Liver (tissue), 3 donors: ENCODE data around the gene ENTR1.
"Not testable (repeated sequence)": the region's sequence is repeated elsewhere in the genome, so short reads cannot be mapped to it uniquely, and the experiment has no call there.

Source experiments
- EGR1 ChIP-seq, 2 donors: IDR thresholded peaks; 2 replicates each; pipeline ENCODE4 v1.6.1; 2016 to 2018; ENCODE audit warnings: antibody characterized with exemption in 2 of 2, low read depth in 2 of 2
- FOXA2 ChIP-seq: IDR thresholded peaks from 2 replicates; pipeline ENCODE4 v1.6.1; 2016; ENCODE audit warnings: antibody characterized with exemption
- GABPA ChIP-seq, 2 donors: IDR thresholded peaks in 1 of 2; conservative IDR thresholded peaks in 1 of 2; 2 replicates each; pipeline ENCODE4 v1.6.1; 2016; ENCODE audit warnings: antibody characterized with exemption in 2 of 2, mild to moderate bottlenecking in 1 of 2, moderate library complexity in 1 of 2
- HNF4G ChIP-seq: IDR thresholded peaks from 2 replicates; pipeline ENCODE4 v1.6.1; 2016; ENCODE audit warnings: antibody characterized with exemption
- RAD21 ChIP-seq, 2 donors: IDR thresholded peaks; 2 replicates each; pipeline ENCODE4 v1.6.1; 2016; ENCODE audit warnings: antibody characterized with exemption in 2 of 2, mild to moderate bottlenecking in 2 of 2
- RXRA ChIP-seq, 2 donors: IDR thresholded peaks; 2 replicates each; pipeline ENCODE4 v1.6.1; 2017 to 2018; ENCODE audit warnings: antibody characterized with exemption in 2 of 2, mild to moderate bottlenecking in 1 of 2
- SP1 ChIP-seq: IDR thresholded peaks from 2 replicates; pipeline ENCODE4 v1.6.1; 2018; ENCODE audit warnings: antibody characterized with exemption, mild to moderate bottlenecking
- TAF1 ChIP-seq: conservative IDR thresholded peaks from 2 replicates; pipeline ENCODE4 v1.6.1; 2016; ENCODE audit warnings: antibody characterized with exemption, mild to moderate bottlenecking
- YY1 ChIP-seq: IDR thresholded peaks from 2 replicates; pipeline ENCODE4 v1.6.1; 2016; ENCODE audit warnings: antibody characterized with exemption, mild to moderate bottlenecking
- TF ChIP-seq, protein P1 (sequence below): fragments of 150-350 bp; IDR thresholded peaks from 2 replicates; pipeline ENCODE4 v1.5.1; 2017; ENCODE audit warnings: improper control_type of control experiment, low read depth, low read length; ENCODE audit not compliant: missing input control
- TF ChIP-seq, protein P2 (sequence below): IDR thresholded peaks from 2 replicates; pipeline ENCODE4 v1.6.1; 2016; ENCODE audit warnings: antibody characterized with exemption, mild to moderate bottlenecking
- TF ChIP-seq, protein P3 (sequence below): IDR thresholded peaks from 2 replicates; pipeline ENCODE4 v1.6.1; 2016; ENCODE audit warnings: antibody characterized with exemption
- TF ChIP-seq, protein P4 (sequence below): IDR thresholded peaks from 2 replicates; pipeline ENCODE4 v1.6.1; 2016; ENCODE audit warnings: antibody characterized with exemption
- TF ChIP-seq, protein P5 (sequence below): IDR thresholded peaks from 2 replicates; pipeline ENCODE4 v1.6.1; 2016; ENCODE audit warnings: antibody characterized with exemption
- donor health status: healthy.
- donor health status: healthy.

DNA sequence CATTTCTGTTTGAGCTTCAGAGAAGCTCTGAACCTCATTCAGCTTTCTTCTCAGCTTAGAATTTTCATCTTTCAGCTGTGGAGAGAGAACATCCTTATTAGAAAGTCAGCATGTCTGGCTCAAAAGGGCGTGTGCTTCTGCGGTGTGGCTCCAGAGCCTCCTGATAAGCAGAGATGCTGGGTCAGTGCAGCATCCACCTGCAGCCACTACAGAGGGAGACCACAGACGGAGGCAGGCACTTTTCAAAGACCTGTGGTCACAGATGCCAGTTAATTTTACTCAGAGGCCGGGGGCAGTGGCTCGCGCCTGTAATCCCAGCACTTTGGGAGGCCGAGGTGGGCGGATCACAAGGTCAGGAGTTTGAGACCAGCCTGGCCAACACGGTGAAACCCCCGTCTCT lies 4.5 kb downstream of the ENTR1 start:
- TF ChIP-seq, protein P1, sequence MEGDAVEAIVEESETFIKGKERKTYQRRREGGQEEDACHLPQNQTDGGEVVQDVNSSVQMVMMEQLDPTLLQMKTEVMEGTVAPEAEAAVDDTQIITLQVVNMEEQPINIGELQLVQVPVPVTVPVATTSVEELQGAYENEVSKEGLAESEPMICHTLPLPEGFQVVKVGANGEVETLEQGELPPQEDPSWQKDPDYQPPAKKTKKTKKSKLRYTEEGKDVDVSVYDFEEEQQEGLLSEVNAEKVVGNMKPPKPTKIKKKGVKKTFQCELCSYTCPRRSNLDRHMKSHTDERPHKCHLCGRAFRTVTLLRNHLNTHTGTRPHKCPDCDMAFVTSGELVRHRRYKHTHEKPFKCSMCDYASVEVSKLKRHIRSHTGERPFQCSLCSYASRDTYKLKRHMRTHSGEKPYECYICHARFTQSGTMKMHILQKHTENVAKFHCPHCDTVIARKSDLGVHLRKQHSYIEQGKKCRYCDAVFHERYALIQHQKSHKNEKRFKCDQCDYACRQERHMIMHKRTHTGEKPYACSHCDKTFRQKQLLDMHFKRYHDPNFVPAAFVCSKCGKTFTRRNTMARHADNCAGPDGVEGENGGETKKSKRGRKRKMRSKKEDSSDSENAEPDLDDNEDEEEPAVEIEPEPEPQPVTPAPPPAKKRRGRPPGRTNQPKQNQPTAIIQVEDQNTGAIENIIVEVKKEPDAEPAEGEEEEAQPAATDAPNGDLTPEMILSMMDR, result not testable (repeated sequence)
- TF ChIP-seq, protein P2, sequence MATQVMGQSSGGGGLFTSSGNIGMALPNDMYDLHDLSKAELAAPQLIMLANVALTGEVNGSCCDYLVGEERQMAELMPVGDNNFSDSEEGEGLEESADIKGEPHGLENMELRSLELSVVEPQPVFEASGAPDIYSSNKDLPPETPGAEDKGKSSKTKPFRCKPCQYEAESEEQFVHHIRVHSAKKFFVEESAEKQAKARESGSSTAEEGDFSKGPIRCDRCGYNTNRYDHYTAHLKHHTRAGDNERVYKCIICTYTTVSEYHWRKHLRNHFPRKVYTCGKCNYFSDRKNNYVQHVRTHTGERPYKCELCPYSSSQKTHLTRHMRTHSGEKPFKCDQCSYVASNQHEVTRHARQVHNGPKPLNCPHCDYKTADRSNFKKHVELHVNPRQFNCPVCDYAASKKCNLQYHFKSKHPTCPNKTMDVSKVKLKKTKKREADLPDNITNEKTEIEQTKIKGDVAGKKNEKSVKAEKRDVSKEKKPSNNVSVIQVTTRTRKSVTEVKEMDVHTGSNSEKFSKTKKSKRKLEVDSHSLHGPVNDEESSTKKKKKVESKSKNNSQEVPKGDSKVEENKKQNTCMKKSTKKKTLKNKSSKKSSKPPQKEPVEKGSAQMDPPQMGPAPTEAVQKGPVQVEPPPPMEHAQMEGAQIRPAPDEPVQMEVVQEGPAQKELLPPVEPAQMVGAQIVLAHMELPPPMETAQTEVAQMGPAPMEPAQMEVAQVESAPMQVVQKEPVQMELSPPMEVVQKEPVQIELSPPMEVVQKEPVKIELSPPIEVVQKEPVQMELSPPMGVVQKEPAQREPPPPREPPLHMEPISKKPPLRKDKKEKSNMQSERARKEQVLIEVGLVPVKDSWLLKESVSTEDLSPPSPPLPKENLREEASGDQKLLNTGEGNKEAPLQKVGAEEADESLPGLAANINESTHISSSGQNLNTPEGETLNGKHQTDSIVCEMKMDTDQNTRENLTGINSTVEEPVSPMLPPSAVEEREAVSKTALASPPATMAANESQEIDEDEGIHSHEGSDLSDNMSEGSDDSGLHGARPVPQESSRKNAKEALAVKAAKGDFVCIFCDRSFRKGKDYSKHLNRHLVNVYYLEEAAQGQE, result not testable (repeated sequence)
- not testable (repeated sequence) for TF ChIP-seq YY1; SP1; RXRA (IDR thresholded peaks at IDR 0.05); GABPA (IDR thresholded peaks at IDR 0.05 in 1 of 2, conservative IDR thresholded peaks at IDR 0.05 in 1 of 2); EGR1 (IDR thresholded peaks at IDR 0.05; ENCODE audit: low read depth in 2 of 2); RAD21 (IDR thresholded peaks at IDR 0.05); HNF4G; FOXA2; TAF1
- TF ChIP-seq, protein P3, sequence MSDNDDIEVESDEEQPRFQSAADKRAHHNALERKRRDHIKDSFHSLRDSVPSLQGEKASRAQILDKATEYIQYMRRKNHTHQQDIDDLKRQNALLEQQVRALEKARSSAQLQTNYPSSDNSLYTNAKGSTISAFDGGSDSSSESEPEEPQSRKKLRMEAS, result not testable (repeated sequence)
- TF ChIP-seq, protein P4, sequence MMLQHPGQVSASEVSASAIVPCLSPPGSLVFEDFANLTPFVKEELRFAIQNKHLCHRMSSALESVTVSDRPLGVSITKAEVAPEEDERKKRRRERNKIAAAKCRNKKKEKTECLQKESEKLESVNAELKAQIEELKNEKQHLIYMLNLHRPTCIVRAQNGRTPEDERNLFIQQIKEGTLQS, result not testable (repeated sequence)
- TF ChIP-seq, protein P5, sequence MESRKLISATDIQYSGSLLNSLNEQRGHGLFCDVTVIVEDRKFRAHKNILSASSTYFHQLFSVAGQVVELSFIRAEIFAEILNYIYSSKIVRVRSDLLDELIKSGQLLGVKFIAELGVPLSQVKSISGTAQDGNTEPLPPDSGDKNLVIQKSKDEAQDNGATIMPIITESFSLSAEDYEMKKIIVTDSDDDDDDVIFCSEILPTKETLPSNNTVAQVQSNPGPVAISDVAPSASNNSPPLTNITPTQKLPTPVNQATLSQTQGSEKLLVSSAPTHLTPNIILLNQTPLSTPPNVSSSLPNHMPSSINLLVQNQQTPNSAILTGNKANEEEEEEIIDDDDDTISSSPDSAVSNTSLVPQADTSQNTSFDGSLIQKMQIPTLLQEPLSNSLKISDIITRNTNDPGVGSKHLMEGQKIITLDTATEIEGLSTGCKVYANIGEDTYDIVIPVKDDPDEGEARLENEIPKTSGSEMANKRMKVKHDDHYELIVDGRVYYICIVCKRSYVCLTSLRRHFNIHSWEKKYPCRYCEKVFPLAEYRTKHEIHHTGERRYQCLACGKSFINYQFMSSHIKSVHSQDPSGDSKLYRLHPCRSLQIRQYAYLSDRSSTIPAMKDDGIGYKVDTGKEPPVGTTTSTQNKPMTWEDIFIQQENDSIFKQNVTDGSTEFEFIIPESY, result not testable (repeated sequence)
